Liver (tissue), 3 donors: ENCODE data around the gene WDR27.

Source experiments
- CTCF ChIP-seq: fragments of 150-350 bp; IDR thresholded peaks from 2 replicates; pipeline ENCODE4 v1.5.1; 2017; ENCODE audit warnings: improper control_type of control experiment, low read depth, low read length; ENCODE audit not compliant: missing input control
- JUND ChIP-seq, 2 donors: IDR thresholded peaks; 2 replicates each; pipeline ENCODE4 v1.6.1; 2016; ENCODE audit warnings: antibody characterized with exemption in 2 of 2
- REST ChIP-seq: IDR thresholded peaks from 2 replicates; pipeline ENCODE4 v1.6.1; 2016; ENCODE audit warnings: antibody characterized with exemption, mild to moderate bottlenecking
- YY1 ChIP-seq: IDR thresholded peaks from 2 replicates; pipeline ENCODE4 v1.6.1; 2016; ENCODE audit warnings: antibody characterized with exemption, mild to moderate bottlenecking
- donor health status: healthy.
- donor health status: healthy.

- TF ChIP-seq JUND (IDR thresholded peaks at IDR 0.05), result no peak
- TF ChIP-seq YY1, result no peak
- TF ChIP-seq CTCF, result no peak
- TF ChIP-seq REST, result no peak
These were observed 191.0 kb downstream of the WDR27 start for GRCh38 chr6:169510871-169511270.
